SIG-M5 treated with dmso at 0.1 percent for 504 hours (cell line): ENCODE measurements around the gene KCNN4.
"Not testable (repeated sequence)": the region's sequence is repeated elsewhere in the genome, so short reads cannot be mapped to it uniquely, and the experiment has no call there.

Experiments used
- DNase-seq: peaks from one replicate; lab custom pipeline; 2025; ENCODE audit not compliant: unreplicated experiment; lab: John Stamatoyannopoulos, UW

KCNN4 gene

GRCh38 chr19:43780706-43781525 is at the start of gene KCNN4:
TSS of gene KCNN4 (minus strand) at chr19:43780973. CDS start at chr19:43780861, 112 bp downstream.
- DNase-seq: peak; percentile 61

- peak; percentile 83 for DNase-seq
Observed at GRCh38 chr19:43826787-43827754, 46.3 kb upstream of the KCNN4 start, which contains the start of gene ZNF283. TSS of gene ZNF283 (plus strand) at chr19:43827321. CDS start at chr19:43833505, 6,184 bp downstream.

- DNase-seq: not testable (repeated sequence)
Observed at GRCh38 chr19:43824572-43824971, 43.8 kb upstream of the KCNN4 start.

GRCh38 chr19:43823856-43824255 is 43.1 kb upstream of the KCNN4 start:
- DNase-seq: not testable (repeated sequence)

DNA sequence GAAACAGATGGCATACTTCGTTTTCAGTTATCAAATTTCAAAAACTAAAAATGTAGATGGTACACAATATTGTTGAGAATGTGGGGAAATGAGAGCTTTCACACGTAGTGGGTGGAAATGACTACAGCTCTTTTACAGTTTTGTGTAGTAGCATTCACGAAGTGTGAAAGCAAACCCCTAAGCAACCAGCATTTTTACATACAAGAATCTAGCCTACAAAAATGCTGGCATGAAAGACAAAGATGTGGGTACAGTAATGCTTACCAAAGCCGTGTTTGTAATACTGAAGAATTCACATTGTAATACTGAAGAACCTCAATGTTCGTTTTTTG is 40.1 kb upstream of the KCNN4 start:
- DNase-seq: no peak

- no peak for DNase-seq
Observed at GRCh38 chr19:43820098-43820883, 39.5 kb upstream of the KCNN4 start.

DNA sequence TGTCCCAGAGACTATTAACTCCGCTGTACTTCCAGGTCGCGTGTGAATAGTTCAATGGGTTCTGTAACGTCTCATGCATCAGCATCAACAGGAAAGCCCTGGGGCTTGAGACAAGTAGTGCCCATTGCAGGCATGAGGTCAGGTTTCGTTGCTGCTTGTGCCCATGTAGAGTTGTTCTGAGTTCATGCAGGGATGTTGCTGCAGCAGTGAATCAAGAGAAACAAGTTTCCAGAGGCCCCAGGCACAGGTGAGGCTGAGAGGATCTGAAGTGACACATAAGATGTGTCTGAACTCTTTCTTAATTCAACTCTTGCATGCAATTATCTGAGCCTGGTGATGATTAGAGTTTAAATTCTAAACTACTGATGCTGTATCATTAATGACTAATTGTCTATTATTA is 37.7 kb upstream of the KCNN4 start:
- peak; percentile 3 for DNase-seq

- DNase-seq: not testable (repeated sequence)
Observed at GRCh38 chr19:43817454-43817853, 36.7 kb upstream of the KCNN4 start.

- DNase-seq: no peak
Observed at GRCh38 chr19:43814663-43815352, 34.0 kb upstream of the KCNN4 start.

DNA sequence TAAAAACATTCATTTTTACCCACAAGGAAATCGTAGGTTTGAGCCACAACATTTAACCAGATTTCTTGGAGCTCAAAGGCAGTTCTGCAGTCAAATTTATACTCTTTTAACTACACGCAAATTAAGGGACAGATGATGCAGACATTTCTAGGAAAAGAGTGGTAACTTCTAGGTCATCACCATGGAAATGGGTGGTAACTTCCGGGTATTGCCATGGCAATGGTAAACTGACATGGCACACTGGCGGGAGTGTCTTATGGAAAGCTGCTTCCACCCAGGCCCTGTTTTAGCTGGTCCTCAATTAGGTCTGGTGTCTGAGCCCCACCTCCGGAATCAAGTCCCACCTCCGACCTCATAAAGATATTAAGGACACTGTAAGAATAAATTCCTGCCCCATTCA is 31.9 kb upstream of the KCNN4 start:
- DNase-seq: no peak

- DNase-seq: no peak
Observed at GRCh38 chr19:43812259-43812658, 31.5 kb upstream of the KCNN4 start.

GRCh38 chr19:43811837-43812236 is 31.1 kb upstream of the KCNN4 start:
- DNase-seq: no peak

- DNase-seq: peak; percentile 76
Observed at GRCh38 chr19:43809762-43810696, 29.3 kb upstream of the KCNN4 start.

- DNase-seq: no peak
Observed at GRCh38 chr19:43807651-43808050, 26.9 kb upstream of the KCNN4 start.

DNA sequence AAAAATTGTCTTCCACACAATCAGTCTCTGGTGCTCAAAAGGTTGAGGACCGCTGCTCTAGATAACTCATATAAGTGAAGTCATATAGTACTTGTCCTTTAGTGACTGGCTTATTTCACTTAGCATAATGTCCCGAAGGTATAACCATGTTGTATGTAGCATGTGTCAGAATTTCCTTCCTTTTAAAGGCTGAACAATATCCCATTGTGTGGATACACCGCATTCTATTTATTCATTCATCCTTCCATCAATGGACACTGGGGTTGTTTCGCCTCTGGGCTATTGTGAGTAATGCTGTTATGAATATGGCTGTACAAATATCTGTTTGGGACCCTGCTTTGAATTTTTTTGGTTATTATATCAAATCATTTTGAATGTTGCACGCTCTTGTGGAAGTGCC is 26.1 kb upstream of the KCNN4 start:
- DNase-seq: no peak

GRCh38 chr19:43806401-43806800 is 25.6 kb upstream of the KCNN4 start:
- DNase-seq: not testable (repeated sequence)

DNA sequence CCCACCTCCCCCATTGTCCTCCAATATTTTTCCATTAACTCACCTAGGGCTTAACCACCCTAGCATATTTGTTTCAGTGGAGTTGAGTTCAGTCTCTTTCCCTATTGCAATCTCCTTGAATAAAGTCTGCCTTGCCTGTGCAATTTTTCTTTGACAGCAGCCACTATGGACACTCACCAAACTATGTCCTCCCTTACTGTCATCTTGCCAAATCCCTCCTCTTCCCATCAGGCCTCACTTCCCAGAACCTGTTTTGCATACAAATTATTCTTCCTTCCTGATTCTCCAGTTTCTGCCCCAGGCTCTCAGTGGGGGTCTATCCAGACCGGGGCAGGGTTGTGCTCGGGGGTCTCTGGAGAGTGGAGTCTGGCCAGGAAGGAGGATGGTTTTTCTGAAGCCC is 23.7 kb upstream of the KCNN4 start:
- DNase-seq: no peak

DNA sequence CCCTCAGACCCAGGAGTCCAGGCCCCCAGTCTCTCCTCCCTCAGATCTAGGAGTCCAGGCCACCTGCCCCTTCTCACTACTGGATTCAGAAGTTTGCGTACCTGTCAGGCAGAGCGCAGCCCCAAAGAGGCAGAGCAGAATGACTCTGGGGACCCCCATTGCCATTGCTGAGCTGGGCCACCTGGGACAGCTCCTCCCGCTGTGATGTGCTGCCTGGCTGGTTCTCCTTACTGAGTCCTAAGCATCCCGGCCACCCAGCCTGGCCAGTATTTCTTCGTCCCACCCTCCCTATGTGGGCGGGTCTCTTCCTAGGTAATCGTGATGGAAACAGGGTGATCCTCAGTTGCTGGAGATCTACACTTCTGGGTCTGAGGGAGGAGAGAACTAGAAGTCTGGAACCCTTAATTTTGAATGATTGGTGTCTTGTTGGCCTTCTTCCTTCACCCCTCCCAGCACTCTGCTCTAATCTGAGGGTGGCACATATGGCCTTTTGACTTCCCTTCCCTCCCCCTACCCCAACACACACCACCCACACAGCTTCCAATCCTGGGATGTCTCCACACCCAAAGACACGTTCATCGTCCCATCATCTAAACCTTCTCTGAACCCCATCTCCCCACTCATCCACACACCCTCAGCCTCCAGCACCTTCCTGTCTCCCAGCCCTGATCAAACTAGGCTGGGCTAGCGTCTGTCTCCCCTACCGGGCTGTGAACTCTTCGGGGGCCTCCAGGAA is 21.6 kb upstream of the KCNN4 start, which contains the start of gene LYPD5:
Gene LYPD5, minus strand, starts transcription at position 232 of the 736 bp plus-strand sequence. Its CDS starts 67 bp downstream, at position 165.
- DNase-seq: no peak
